ENCODE measurements around the gene CHST12. TPM values are rescaled to one million over a fixed set of nuclear protein-coding genes. Genes with fewer than 3 reads are reported as not detected.
A peak's percentile ranks its signal among the peaks of the same experiment; 100 is the strongest.

The CHST12 gene
- total RNA-seq, 6 experiments from 2014 or later: 3.0 to 7.9 (median 5.7) TPM

GRCh38 chr7:2445898-2446555, 42.6 kb downstream of the CHST12 start:
- H3K36me3 ChIP-seq: no peaks in the 10 kb centered on the region
- H3K27ac ChIP-seq: no peak overlapping the region
- TF ChIP-seq CTCF (IDR thresholded peaks at IDR 0.05) (no peak), POLR2A (IDR thresholded peaks at IDR 0.05) (no peak)
- DNase-seq (no peak), ATAC-seq (no peak)
- WGBS (ENCODE audit: insufficient coverage, low coverage, low lambda C conversion rate, missing lambda C conversion rate): no CpG with 5 or more reads among the region's 21 CpGs
- intact Hi-C loops (cut with DNase I): no loop called here
- no peaks in the 10 kb centered on the region for H3K27me3 ChIP-seq
- H3K9me3 ChIP-seq: no peaks in the 10 kb centered on the region
- H3K4me1 ChIP-seq: no peaks in the 10 kb centered on the region
- H3K4me3 ChIP-seq: no peak overlapping the region

GRCh38 chr7:2446676-2447075, 43.3 kb downstream of the CHST12 start:
- no peaks in the 10 kb centered on the region for H3K36me3 ChIP-seq
- peaks cover 0 to 6% (median 3%) of the 10 kb centered on the region in 4 donors for H3K4me1 ChIP-seq
- ATAC-seq: no peak
- H3K27me3 ChIP-seq: no peaks in the 10 kb centered on the region
- TF ChIP-seq CTCF (IDR thresholded peaks at IDR 0.05): no peak
- no peak for TF ChIP-seq POLR2A (IDR thresholded peaks at IDR 0.05)
- no CpG with 5 or more reads among the region's 10 CpGs for WGBS (ENCODE audit: insufficient coverage, low coverage, low lambda C conversion rate, missing lambda C conversion rate)
- H3K4me3 ChIP-seq: no peak overlapping the region
- H3K27ac ChIP-seq: no peak overlapping the region
- H3K9me3 ChIP-seq: no peaks in the 10 kb centered on the region
- intact Hi-C loops (cut with DNase I): no loop called here
- DNase-seq: no peak

- ATAC-seq (peak in 1 of 4 donors; percentile 5), DNase-seq (no peak)
- Histone ChIP-seq H3K27me3 (no peaks in the 10 kb centered on the region), H3K27ac (no peak overlapping the region), H3K4me3 (no peak overlapping the region), H3K9me3 (no peaks in the 10 kb centered on the region), H3K36me3 (no peaks in the 10 kb centered on the region), H3K4me1 (peaks cover 0 to 10% (median 5%) of the 10 kb centered on the region in 4 donors)
- TF ChIP-seq POLR2A (IDR thresholded peaks at IDR 0.05) (no peak), CTCF (IDR thresholded peaks at IDR 0.05) (no peak)
- intact Hi-C loops (cut with DNase I): no loop called here
- WGBS (ENCODE audit: insufficient coverage, low coverage, low lambda C conversion rate, missing lambda C conversion rate): 35% methylated on average over 6 of the region's 32 CpGs
These were observed 47.0 kb downstream of the CHST12 start for GRCh38 chr7:2450198-2451107.

- Histone ChIP-seq H3K4me3 (peak overlapping the region; percentile 27 to 41 (median 27)), H3K9me3 (no peaks in the 10 kb centered on the region), H3K36me3 (no peaks in the 10 kb centered on the region), H3K4me1 (peaks cover 0 to 10% (median 5%) of the 10 kb centered on the region in 4 donors), H3K27ac (no peak overlapping the region), H3K27me3 (no peaks in the 10 kb centered on the region)
- intact Hi-C loops (cut with DNase I): no loop called here
- TF ChIP-seq POLR2A (IDR thresholded peaks at IDR 0.05) (no peak), CTCF (IDR thresholded peaks at IDR 0.05) (peak; percentile 84 to 93 (median 89))
- ATAC-seq (peak; percentile 97 to 98 (median 98)), DNase-seq (peak; percentile 85 to 89 (median 86))
- 3% methylated on average over 8 of the region's 34 CpGs for WGBS (ENCODE audit: insufficient coverage, low coverage, low lambda C conversion rate, missing lambda C conversion rate)
These were observed 48.0 kb downstream of the CHST12 start for GRCh38 chr7:2451171-2452073.

Measured in right lobe of liver (tissue), 6 donors.